Adrenal gland (tissue), 5 donors: ENCODE data around the gene C17orf67.

ENCODE experiments used
- POLR2A ChIP-seq, 2 donors: fragments of 450-650 bp; IDR thresholded peaks; one replicate each; pipeline ENCODE4 v1.6.1; 2017; ENCODE audit warnings: antibody characterized with exemption in 2 of 2, mild to moderate bottlenecking in 2 of 2, moderate library complexity in 1 of 2
- TF ChIP-seq, protein P1 (sequence below), 6 experiments: fragments of 450-650 bp in 4 of 6; fragments of 200-600 bp in 2 of 6; sonication (generic) in 1 of 6; IDR thresholded peaks; 1 replicate in 5 of 6; 2 replicates in 1 of 6; pipeline versions ENCODE4 v1.5.1 to v1.8.0; 2016 to 2021; ENCODE audit warnings: antibody characterized with exemption in 6 of 6, mild to moderate bottlenecking in 2 of 6, moderate library complexity in 1 of 6
- donor health status: DM: no; HTN: no; CAD: no.

DNA sequence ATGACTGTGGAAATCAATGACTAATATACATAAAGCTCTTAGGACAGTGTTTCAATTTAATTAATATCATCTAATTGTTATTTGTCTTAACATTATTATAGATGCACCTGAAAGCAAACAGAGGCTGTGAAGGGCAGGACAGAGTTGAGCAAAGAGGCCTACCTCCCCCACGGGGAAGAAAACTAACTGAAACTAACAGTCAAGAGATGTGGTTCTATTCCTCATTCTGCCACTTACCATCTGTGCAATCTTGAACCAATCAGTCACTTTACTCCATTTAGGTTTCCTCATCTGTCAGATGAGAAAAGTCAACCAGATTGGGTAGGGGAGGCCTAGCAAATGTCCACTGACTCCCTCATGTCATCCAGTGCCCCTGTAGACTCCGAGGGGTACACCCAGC lies 59.1 kb downstream of the C17orf67 start:
- TF ChIP-seq, protein P1, sequence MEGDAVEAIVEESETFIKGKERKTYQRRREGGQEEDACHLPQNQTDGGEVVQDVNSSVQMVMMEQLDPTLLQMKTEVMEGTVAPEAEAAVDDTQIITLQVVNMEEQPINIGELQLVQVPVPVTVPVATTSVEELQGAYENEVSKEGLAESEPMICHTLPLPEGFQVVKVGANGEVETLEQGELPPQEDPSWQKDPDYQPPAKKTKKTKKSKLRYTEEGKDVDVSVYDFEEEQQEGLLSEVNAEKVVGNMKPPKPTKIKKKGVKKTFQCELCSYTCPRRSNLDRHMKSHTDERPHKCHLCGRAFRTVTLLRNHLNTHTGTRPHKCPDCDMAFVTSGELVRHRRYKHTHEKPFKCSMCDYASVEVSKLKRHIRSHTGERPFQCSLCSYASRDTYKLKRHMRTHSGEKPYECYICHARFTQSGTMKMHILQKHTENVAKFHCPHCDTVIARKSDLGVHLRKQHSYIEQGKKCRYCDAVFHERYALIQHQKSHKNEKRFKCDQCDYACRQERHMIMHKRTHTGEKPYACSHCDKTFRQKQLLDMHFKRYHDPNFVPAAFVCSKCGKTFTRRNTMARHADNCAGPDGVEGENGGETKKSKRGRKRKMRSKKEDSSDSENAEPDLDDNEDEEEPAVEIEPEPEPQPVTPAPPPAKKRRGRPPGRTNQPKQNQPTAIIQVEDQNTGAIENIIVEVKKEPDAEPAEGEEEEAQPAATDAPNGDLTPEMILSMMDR (IDR thresholded peaks at IDR 0.05) = no peak
- no peak for TF ChIP-seq POLR2A (IDR thresholded peaks at IDR 0.05)
